IMR-90 (cell line): Measurements from ENCODE around the gene SOSTDC1.

ENCODE experiments used
- CTCF ChIP-seq: conservative IDR thresholded peaks from 2 replicates; pipeline ENCODE4 v1.5.1; 2012; ENCODE audit warnings: mild to moderate bottlenecking, low read depth, low read length, improper control_type of control experiment
- RAD21 ChIP-seq: IDR thresholded peaks from 2 replicates; pipeline ENCODE4 v1.6.1; 2012; ENCODE audit warnings: low read length, improper control_type of control experiment
- TF ChIP-seq, protein P1 (sequence below): fragments of 150-350 bp; IDR thresholded peaks from 2 replicates; pipeline ENCODE4 v1.6.1; 2017; ENCODE audit warnings: mild to moderate bottlenecking, antibody characterized with exemption, low read length, low read depth

DNA sequence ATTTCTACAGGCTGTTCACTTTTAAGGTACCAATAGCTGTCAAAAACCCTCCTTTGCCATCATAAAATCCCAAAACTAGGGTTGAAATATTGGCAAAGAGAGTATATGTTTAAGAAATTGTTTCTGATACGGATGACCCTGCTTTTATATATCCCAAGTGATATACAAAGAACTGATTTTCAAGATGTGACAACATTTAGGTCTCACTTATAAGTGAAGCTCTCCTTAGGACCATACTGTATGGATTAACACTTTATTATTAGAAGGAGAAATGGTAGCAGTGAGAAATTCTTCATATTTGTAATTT is 33.2 kb downstream of the SOSTDC1 start:
- TF ChIP-seq CTCF (no peak), RAD21 (no peak)
- TF ChIP-seq, protein P1, sequence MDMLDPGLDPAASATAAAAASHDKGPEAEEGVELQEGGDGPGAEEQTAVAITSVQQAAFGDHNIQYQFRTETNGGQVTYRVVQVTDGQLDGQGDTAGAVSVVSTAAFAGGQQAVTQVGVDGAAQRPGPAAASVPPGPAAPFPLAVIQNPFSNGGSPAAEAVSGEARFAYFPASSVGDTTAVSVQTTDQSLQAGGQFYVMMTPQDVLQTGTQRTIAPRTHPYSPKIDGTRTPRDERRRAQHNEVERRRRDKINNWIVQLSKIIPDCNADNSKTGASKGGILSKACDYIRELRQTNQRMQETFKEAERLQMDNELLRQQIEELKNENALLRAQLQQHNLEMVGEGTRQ: no peak
